Colonic mucosa (tissue), 4 donors: ENCODE data around the gene WBP2. TPM values are rescaled to one million over a fixed set of nuclear protein-coding genes. Genes with fewer than 3 reads are reported as not detected.

Experiments
- DNase-seq: peaks from one replicate; pipeline ENCODE4 v3.0.0-alpha.2; 2020
- H3K27ac ChIP-seq: fragments of 200-600 bp; one replicate; pipeline ENCODE4 v1.8.0; 2021
- H3K27me3 ChIP-seq: fragments of 200-600 bp; one replicate; pipeline ENCODE4 v1.8.0; 2021
- H3K36me3 ChIP-seq: fragments of 200-600 bp; one replicate; pipeline ENCODE4 v1.8.0; 2021
- H3K4me1 ChIP-seq: fragments of 200-600 bp; one replicate; pipeline ENCODE4 v1.8.0; 2021; ENCODE audit warnings: mild to moderate bottlenecking
- H3K4me3 ChIP-seq: fragments of 200-600 bp; one replicate; pipeline ENCODE4 v1.8.0; 2021
- H3K9ac ChIP-seq, 2 donors: one replicate each; pipeline ENCODE4 v1.7.0; 2013; ENCODE audit warnings: control low read depth in 2 of 2, low read depth in 2 of 2, low read length in 2 of 2
- H3K9me3 ChIP-seq: fragments of 200-600 bp; one replicate; pipeline ENCODE4 v1.8.0; 2021
- intact Hi-C: fragments of 100-400 bp; cut with DNase I; formaldehyde crosslinking; loops from one replicate; pipeline ENCODE4 v1.14.1; 2022
- total RNA-seq, 2 donors: library from RNA; stranded (reverse); fragmentation: NEBNext Ultra II Directional in 1 of 2; extraction: Animal tissue kit (Norgen Biotek cat#: 25700) in 1 of 2; gene quantifications; one replicate each; pipeline ENCODE4 v1.2.1, GENCODE V29; 2021
- TF ChIP-seq, protein P1 (sequence below): fragments of 200-600 bp; IDR thresholded peaks from one replicate; pipeline ENCODE4 v1.8.0; 2022; ENCODE audit warnings: antibody characterized with exemption, mild to moderate bottlenecking
- donor health status: healthy.
- donor health status: DM: no; HTN: no; CAD: no.
- donor health status: DM: no; HTN: no; CAD: no.

The WBP2 gene
- total RNA-seq, result 100 to 1,000 TPM in 1 of 2 donors, 10 to 100 TPM in 1; 69.8 to 102 TPM

DNA sequence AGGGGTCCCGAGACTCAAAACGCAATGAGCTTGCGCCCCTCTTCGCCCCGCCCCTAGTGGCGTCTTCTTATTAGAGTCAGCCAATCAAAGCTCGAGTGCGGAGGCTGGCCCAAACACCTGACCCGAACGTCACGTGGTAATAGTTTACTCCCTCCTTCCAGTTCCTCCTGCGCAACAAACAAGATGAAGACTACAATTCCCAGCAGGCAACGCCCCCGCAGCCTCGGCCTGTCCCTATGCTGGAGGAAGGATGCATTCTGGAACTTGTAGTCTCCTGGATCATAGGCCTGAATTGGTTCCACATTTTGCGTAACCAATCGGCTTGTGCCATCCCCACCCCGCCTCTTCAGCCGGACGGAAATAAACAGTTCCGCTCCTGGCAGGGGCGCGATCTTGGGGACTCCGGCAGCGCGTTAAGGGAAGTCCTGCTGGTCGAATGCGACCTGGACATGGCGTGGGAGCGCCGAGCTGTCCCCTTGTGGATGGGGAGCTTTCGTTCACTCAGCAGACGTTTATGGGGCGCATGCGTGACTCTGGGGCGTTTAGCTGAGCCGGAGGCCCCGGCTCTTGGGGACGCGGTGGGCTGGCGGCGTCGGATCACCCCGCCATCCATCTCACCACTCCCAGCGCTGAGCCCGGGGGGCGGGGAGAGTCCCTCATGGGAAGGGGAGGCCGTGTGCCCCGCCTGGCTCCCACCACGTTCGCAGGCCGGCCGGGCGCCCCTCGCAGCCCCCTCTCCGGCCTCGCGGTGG is at the start of gene WBP2:
WBP2 (minus strand) TSS at position 26 of the 752 bp plus-strand sequence. CDS start 38 bp downstream, outside the sequence.
- Histone ChIP-seq H3K4me1 (peaks cover 16% of the 10 kb centered on the region), H3K9me3 (no peaks in the 10 kb centered on the region)

DNA sequence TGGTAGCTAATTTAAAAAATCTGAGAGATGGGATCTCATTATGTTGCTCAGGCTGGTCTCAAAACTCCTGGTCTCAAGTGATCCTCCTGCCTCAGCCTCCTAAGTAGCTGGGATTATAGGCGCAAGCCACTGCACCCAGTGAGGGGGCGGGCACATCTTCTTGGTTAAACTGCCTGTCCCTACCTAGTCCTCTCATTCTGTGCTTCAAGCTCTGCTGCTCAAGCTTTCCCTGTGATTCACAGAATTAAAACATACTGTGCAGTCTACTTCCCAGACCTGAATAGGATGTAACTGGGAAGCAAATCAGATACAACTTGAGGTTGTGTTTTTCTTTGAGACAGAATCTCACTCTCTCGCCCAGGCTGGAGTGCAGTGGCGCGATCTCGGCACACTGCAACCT is 47.3 kb upstream of the WBP2 start:
- Histone ChIP-seq H3K36me3 (peaks cover 12% of the 10 kb centered on the region), H3K9ac (no peak overlapping the region), H3K4me3 (no peak overlapping the region), H3K9me3 (no peaks in the 10 kb centered on the region), H3K27ac (no peak overlapping the region), H3K4me1 (peaks cover 5% of the 10 kb centered on the region), H3K27me3 (no peaks in the 10 kb centered on the region)
- no peak for DNase-seq
- TF ChIP-seq, protein P1, sequence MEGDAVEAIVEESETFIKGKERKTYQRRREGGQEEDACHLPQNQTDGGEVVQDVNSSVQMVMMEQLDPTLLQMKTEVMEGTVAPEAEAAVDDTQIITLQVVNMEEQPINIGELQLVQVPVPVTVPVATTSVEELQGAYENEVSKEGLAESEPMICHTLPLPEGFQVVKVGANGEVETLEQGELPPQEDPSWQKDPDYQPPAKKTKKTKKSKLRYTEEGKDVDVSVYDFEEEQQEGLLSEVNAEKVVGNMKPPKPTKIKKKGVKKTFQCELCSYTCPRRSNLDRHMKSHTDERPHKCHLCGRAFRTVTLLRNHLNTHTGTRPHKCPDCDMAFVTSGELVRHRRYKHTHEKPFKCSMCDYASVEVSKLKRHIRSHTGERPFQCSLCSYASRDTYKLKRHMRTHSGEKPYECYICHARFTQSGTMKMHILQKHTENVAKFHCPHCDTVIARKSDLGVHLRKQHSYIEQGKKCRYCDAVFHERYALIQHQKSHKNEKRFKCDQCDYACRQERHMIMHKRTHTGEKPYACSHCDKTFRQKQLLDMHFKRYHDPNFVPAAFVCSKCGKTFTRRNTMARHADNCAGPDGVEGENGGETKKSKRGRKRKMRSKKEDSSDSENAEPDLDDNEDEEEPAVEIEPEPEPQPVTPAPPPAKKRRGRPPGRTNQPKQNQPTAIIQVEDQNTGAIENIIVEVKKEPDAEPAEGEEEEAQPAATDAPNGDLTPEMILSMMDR, result no peak
- intact Hi-C loops, result no loop called here

More for the DNA sequence above, at the start of gene WBP2:
- Histone ChIP-seq H3K4me3 (peak within 1 kb of the TSS; percentile 66), H3K9ac (peak within 1 kb of the TSS; percentile 97 to 98), H3K27me3 (no peaks in the 10 kb centered on the region), H3K27ac (peak within 1 kb of the TSS; percentile 90), H3K36me3 (peaks cover 10% of the 10 kb centered on the region)
- intact Hi-C loops, result no loop called here
- peak; percentile 98 for DNase-seq
- TF ChIP-seq, protein P1, result no peak

DNA sequence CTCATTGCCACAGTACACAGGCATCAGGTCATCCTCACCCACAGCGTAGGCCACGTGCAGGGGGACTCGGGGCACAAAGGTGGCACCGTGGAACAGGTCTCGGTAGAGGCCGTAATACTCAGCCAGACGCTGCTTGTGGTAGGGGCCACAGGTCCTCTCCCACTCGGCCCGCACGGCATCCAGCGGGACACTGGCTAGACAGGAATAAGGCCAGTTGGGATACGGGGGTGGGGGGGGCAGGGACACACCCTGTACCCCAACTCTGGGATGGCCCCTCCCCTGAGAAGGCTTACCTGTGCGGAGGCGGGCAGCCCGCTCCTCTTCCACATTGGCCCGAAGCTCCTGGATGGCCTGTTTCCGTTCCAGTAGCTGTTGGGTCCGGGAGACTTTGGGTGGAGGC is 46.6 kb upstream of the WBP2 start:
- Histone ChIP-seq H3K9ac (no peak overlapping the region), H3K4me1 (peaks cover 5% of the 10 kb centered on the region), H3K4me3 (no peak overlapping the region), H3K9me3 (no peaks in the 10 kb centered on the region), H3K36me3 (peaks cover 12% of the 10 kb centered on the region), H3K27me3 (no peaks in the 10 kb centered on the region), H3K27ac (no peak overlapping the region)
- DNase-seq, result no peak
- TF ChIP-seq, protein P1, result no peak
- intact Hi-C loops, result no loop called here

DNA sequence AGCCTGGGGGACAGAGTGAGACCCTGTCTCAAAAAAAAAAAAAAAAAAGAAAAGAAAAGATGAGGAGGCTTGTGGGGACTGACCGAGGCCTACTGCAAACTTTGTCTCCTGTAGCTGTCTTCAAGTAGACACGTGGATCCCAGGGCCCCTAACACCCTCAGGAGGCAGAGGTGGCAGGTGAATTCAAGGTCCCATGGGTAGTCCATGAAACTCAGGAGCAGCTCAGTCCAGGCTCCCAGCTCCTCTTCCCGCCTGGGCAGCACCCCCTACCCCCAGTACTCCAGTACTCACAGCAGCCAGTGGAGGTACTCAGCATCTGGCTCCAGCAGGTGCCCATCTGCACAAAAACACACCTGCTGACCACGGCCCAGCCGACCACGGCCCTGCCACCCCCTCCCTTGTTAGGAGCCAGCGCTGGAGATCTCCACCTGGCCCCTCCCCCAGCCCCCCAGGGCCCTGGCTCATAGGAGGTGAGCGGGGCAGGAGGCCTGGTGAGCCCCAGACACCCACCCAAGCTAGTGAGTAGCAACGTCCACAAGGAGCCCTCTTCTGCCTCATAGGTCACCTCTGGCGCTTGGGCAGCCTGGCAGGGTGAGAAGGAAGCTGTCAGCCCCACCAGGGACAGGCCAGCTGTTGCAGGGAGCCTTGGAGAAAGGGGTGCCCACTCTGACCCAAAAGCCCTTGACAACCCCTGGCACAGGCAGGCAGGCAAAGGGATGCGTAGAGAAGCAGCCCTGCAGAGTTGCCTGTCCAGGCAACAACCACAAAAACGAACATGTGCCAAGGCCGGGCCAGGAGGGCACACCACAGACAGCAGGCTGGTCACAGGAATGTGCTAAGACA is 45.8 kb upstream of the WBP2 start:
- H3K4me1 ChIP-seq, result peaks cover 5% of the 10 kb centered on the region
- no peak overlapping the region for H3K4me3 ChIP-seq
- no peaks in the 10 kb centered on the region for H3K9me3 ChIP-seq
- H3K27ac ChIP-seq, result no peak overlapping the region
- no peak for DNase-seq
- H3K36me3 ChIP-seq, result peaks cover 12% of the 10 kb centered on the region
- no peak overlapping the region for H3K9ac ChIP-seq
- intact Hi-C loops, result no loop called here
- H3K27me3 ChIP-seq, result no peaks in the 10 kb centered on the region
- TF ChIP-seq, protein P1, result no peak

DNA sequence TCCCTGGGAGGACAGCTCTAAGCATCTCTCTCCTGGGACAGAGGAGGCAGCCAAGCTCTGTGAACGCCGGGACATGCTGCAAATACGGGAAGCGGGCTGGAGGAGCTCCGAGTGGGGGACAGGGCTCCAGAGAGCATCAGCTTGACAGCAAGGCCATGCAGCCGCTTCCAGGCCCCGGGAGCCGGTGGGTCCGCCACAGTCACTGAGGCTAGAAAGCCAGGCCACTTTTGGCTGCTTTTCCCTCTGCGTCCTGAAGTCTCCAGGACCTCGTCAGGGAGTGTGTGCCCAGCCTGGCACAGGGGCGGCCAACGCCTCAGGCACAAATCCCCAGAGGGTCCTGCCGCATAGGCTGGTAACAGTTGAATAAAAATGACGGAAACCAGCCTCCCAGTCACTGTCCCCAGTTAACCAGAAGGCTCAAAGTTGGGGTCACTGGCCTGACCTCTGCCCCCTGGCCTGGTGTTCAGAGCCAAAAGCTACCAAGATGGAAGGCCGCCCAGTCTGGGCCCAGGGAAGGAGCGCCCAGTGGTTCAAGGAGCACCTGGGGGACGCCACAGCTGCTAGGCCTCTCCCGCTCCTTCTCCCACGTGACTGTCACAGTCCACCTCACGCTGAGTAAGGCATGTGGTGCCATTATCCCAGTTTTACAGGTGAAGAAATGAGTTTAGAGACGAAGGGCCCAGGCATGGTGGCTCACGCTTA is 44.8 kb upstream of the WBP2 start:
- intact Hi-C loops, result no loop called here
- TF ChIP-seq, protein P1, result no peak
- Histone ChIP-seq H3K4me3 (no peak overlapping the region), H3K27ac (no peak overlapping the region), H3K36me3 (peaks cover 12% of the 10 kb centered on the region), H3K9ac (no peak overlapping the region), H3K4me1 (peaks cover 10% of the 10 kb centered on the region), H3K9me3 (no peaks in the 10 kb centered on the region), H3K27me3 (no peaks in the 10 kb centered on the region)
- no peak for DNase-seq
